Panc1 (cell line): ENCODE results near the gene CENPP. TPM values are rescaled to one million over a fixed set of nuclear protein-coding genes. Genes with fewer than 3 reads are reported as not detected.

Experiments
- ATAC-seq: fragments of 200-7000 bp; cut with Tn5 transposase; 2 replicates; pipeline ENCODE4 v1.9.1; 2020; ENCODE audit warnings: mild to moderate bottlenecking, moderate library complexity
- BruUV-seq: library from RNA; stranded (reverse); fragments of 400-500 nt; replicated peaks from 2 replicates; lab custom pipeline; 2021; lab: Mats Ljungman, UMichigan
- CTCF ChIA-PET: fragments of 300-600 bp; sonication (Branson Sonifier 250); formaldehyde crosslinking; loops from one replicate; lab custom pipeline; 2022; ENCODE audit warnings: antibody characterized with exemption; lab: Charles Lee
- POLR2A ChIA-PET: fragments of 300-600 bp; sonication (Branson Sonifier 250); formaldehyde crosslinking; loops from one replicate; lab custom pipeline; 2022; ENCODE audit warnings: antibody characterized with exemption; lab: Charles Lee
- DNase-seq: peaks from one replicate; pipeline ENCODE4 v3.0.0-alpha.2; 2010; ENCODE audit warnings: low read depth, low spot score
- H3K27ac ChIP-seq: 2 replicates; pipeline ENCODE4 v1.5.1; 2011; ENCODE audit warnings: mild to moderate bottlenecking, low read length, inconsistent platforms
- H3K27me3 ChIP-seq: fragments of 200-500 bp; sonication (Bioruptor generic); 2 replicates; pipeline ENCODE4 v1.6.0; 2014; ENCODE audit warnings: low read length, inconsistent platforms; ENCODE audit not compliant: control insufficient read depth, insufficient read depth
- H3K36me3 ChIP-seq: fragments of 200-500 bp; sonication (Bioruptor generic); 2 replicates; pipeline ENCODE4 v1.5.1; 2014; ENCODE audit warnings: inconsistent platforms, mild to moderate bottlenecking, low read length, moderate library complexity; ENCODE audit not compliant: control insufficient read depth, insufficient read depth
- H3K4me1 ChIP-seq: 2 replicates; pipeline ENCODE4 v1.5.1; 2011; ENCODE audit warnings: inconsistent platforms, mild to moderate bottlenecking, low read length, moderate library complexity; ENCODE audit not compliant: control insufficient read depth, insufficient read depth
- H3K4me3 ChIP-seq, 2 experiments: 2 replicates each; pipeline ENCODE4 v1.5.1; 2011 to 2012; ENCODE audit warnings: low read depth in 2 of 2, low read length in 2 of 2, mild to moderate bottlenecking in 2 of 2, inconsistent platforms in 1 of 2, moderate library complexity in 1 of 2
- H3K9me3 ChIP-seq: fragments of 200-500 bp; sonication (Bioruptor generic); 2 replicates; pipeline ENCODE4 v1.5.1; 2014; ENCODE audit warnings: low read depth, mild to moderate bottlenecking, inconsistent platforms, low read length, moderate library complexity; ENCODE audit not compliant: control insufficient read depth, insufficient read depth
- CTCF ChIP-seq: fragments of 450-650 bp; IDR thresholded peaks from 2 replicates; pipeline ENCODE4 v1.5.1; 2017; ENCODE audit warnings: mild to moderate bottlenecking
- POLR2AphosphoS5 ChIP-seq: IDR thresholded peaks from 2 replicates; pipeline ENCODE4 v1.6.1; 2012; ENCODE audit warnings: mild to moderate bottlenecking, low read depth, low read length, moderate library complexity
- REST ChIP-seq, 2 experiments: IDR thresholded peaks; 2 replicates each; pipeline ENCODE4 v1.6.1; 2011 to 2012; ENCODE audit warnings: low read depth in 2 of 2, control low read depth in 1 of 2, low read length in 1 of 2, mild to moderate bottlenecking in 1 of 2, moderate library complexity in 1 of 2; ENCODE audit not compliant: insufficient read depth in 1 of 2
- SIN3A ChIP-seq: IDR thresholded peaks from 2 replicates; pipeline ENCODE4 v1.6.1; 2012; ENCODE audit warnings: low read depth, mild to moderate bottlenecking, low read length, moderate library complexity, borderline replicate concordance; ENCODE audit not compliant: insufficient read depth
- TCF7L2 ChIP-seq: IDR thresholded peaks from 2 replicates; pipeline ENCODE4 v1.6.1; 2011; ENCODE audit warnings: mild to moderate bottlenecking, low read depth, low read length, inconsistent platforms
- in situ Hi-C: cut with HindIII; loops from 2 replicates; pipeline ENCODE4 v1.10.0; 2016; ENCODE audit warnings: low sequenced_read_pairs, low pct_unique_long_range_greater_than_20kb
- intact Hi-C: fragments of 100-400 bp; cut with micrococcal nuclease; formaldehyde crosslinking; loops from one replicate; pipeline ENCODE4 v1.10.0; 2022; ENCODE audit not compliant: unreplicated experiment
- total RNA-seq: library from RNA; stranded (reverse); gene quantifications from one replicate; pipeline ENCODE4 v1.2.1, GENCODE V29; 2021; ENCODE audit not compliant: unreplicated experiment

Gene CENPP
- total RNA-seq, 1 experiment from 2014 or later, result 6.7 TPM

GRCh38 chr9:92293075-92293354 is 32.7 kb upstream of the CENPP start:
- peaks cover 26% of the 10 kb centered on the region for H3K36me3 ChIP-seq
- TF ChIP-seq POLR2AphosphoS5 (no peak), TCF7L2 (no peak), SIN3A (no peak), CTCF (no peak), REST (IDR thresholded peaks at IDR 0.05; ENCODE audit: insufficient read depth in 1 of 2, low read depth in 2 of 2, low read length in 1 of 2) (no peak)
- POLR2A ChIA-PET, result no interaction called here

GRCh38 chr9:92293452-92294296 is 32.1 kb upstream of the CENPP start, which contains the start of gene IARS1:
TSS of gene IARS1 (minus strand) at chr9:92293697. CDS start at chr9:92289419, 4,278 bp downstream.
- Histone ChIP-seq H3K27me3 (no peaks in the 10 kb centered on the region), H3K4me3 (peak within 1 kb of the TSS; percentile 76 to 97), H3K27ac (peak within 1 kb of the TSS; percentile 98), H3K4me1 (peaks cover 12% of the 10 kb centered on the region), H3K36me3 (peaks cover 25% of the 10 kb centered on the region), H3K9me3 (no peaks in the 10 kb centered on the region)
- DNase-seq (peak; percentile 82), ATAC-seq (peak; percentile 99)
- TSS peak; percentile 98 for BruUV-seq
- in situ Hi-C loops, result no loop called here
- ChIA-PET POLR2A (no interaction called here), CTCF (no interaction called here)
- intact Hi-C loops, result no loop called here
- peak; percentile 92 for TF ChIP-seq POLR2AphosphoS5
- peak; percentile 57; the same call in 1 of the 2 replicates for TF ChIP-seq SIN3A
- peak; percentile 26; the same call in 1 of the 2 replicates for TF ChIP-seq CTCF
- TF ChIP-seq REST (IDR thresholded peaks at IDR 0.05; ENCODE audit: insufficient read depth in 1 of 2, low read depth in 2 of 2, low read length in 1 of 2), result peak in 1 of 2 experiments; percentile 54; a peak in 1 of 4 replicates
- no peak for TF ChIP-seq TCF7L2

More at GRCh38 chr9:92293075-92293354, 32.7 kb upstream of the CENPP start:
- Histone ChIP-seq H3K27me3 (no peaks in the 10 kb centered on the region), H3K4me3 (peak overlapping the region; percentile 76 to 97), H3K27ac (peak overlapping the region; percentile 98), H3K9me3 (no peaks in the 10 kb centered on the region), H3K4me1 (peaks cover 12% of the 10 kb centered on the region)
- ATAC-seq (no peak), DNase-seq (no peak)
- in situ Hi-C loops (no loop called here), intact Hi-C loops (no loop called here)
- BruUV-seq, result TSS peak; percentile 83
- CTCF ChIA-PET, result no interaction called here
